GM18526 (cell line): ENCODE results near the gene RACGAP1.

ENCODE experiments used
- POLR2A ChIP-seq: IDR thresholded peaks from 3 replicates; pipeline ENCODE4 v1.6.1; 2011; ENCODE audit not compliant: insufficient read length; ENCODE audit errors: extremely low read depth

RACGAP1 gene

GRCh38 chr12:49951411-49952240 is 73.7 kb downstream of the RACGAP1 start:
- no peak for TF ChIP-seq POLR2A

DNA sequence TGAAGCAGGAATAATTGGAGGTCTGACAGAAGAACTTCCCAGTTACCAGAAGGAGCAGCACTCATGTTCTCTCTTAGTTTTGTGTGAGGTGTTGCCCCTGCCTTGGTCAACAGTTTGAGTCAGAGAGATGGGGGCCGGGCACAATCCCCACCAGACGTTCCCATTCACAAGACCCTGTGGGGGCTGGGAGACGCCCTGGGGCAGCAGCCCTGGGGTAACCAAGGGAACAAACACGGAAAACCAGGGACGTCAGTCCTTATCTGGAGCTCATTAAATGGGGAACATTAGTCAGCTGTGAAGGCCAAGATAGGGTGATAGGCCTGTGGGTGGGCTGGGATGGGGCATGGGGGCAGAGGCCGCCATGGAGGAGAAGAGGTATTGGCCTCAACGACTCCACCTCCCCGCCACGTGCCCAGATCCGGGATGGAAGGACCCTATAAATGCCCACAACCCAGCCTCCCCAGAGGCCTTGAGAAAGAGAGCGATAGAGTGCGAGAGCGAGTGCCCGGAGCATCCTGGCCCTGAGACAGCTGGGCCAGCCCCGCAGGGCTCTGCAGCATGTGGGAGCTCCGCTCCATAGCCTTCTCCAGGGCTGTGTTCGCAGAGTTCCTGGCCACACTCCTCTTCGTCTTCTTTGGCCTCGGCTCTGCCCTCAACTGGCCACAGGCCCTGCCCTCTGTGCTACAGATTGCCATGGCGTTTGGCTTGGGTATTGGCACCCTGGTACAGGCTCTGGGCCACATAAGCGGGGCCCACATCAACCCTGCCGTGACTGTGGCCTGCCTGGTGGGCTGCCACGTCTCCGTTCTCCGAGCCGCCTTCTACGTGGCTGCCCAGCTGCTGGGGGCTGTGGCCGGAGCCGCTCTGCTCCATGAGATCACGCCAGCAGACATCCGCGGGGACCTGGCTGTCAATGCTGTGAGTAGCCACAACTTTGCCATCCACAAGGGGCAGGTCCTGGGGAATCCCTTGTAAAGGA is 74.7 kb downstream of the RACGAP1 start, which contains the start of gene AQP2:
TSS of gene AQP2 (plus strand) at position 465 of the 979 bp plus-strand sequence. CDS start at position 559, 94 bp downstream.
- no peak for TF ChIP-seq POLR2A

- no peak for TF ChIP-seq POLR2A
Observed at GRCh38 chr12:49949866-49950265, 75.4 kb downstream of the RACGAP1 start.

- TF ChIP-seq POLR2A: no peak
Observed at GRCh38 chr12:49948866-49949845, 76.1 kb downstream of the RACGAP1 start.

DNA sequence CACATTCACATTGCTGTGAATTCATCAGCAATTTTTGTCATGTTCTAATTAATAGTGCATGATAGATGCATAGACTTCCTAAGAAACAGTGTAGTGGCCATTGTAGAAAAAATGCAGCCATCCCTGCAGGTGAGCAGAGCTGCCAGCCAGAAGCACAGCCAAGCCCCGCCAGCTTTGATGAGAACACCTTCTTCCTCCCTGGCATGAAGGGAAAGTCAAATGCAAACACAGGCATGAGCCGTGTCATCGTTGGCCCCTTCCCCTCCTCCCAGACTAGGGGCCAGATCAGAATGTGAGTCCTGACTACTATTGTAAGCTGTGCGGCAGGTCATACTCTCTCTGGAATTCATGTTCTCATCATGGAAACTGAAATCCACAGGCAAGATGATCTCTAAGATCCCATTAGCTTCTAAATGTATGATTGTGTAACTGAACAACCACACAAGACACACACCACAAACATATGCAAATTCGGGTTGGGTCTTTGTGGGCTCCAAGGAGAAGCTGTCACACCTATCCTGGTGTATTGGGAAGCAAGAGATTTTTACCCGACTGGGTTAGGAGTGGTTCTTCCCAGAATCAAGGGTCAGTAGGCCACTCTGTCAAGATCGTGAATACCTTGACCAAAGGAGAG is 77.6 kb downstream of the RACGAP1 start:
- TF ChIP-seq POLR2A: no peak

DNA sequence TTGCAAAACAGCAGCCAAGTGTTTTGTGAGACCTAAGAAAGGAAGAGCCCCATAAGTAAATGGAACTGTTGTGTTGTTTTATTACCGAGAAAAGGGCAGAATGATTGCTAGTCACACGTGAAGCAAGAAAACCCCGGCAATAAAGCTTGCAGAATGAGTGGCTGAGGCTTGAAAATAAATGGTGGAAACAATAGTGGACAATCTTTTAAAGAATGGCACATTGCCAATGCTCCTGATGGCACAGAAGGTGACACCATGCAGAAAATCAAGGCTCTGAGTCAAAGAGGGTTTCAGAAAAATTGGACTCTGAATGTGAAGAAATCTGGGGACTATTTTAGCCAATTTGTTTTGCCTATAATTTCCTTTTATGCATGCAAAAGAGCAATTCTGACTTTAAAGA is 78.8 kb downstream of the RACGAP1 start:
- TF ChIP-seq POLR2A: no peak

- TF ChIP-seq POLR2A: no peak
Observed at GRCh38 chr12:49946086-49946485, 79.2 kb downstream of the RACGAP1 start.

GRCh38 chr12:49945394-49946080 is 79.8 kb downstream of the RACGAP1 start:
- TF ChIP-seq POLR2A: no peak

GRCh38 chr12:49944718-49945117 is 80.6 kb downstream of the RACGAP1 start:
- no peak for TF ChIP-seq POLR2A

- TF ChIP-seq POLR2A: no peak
Observed at GRCh38 chr12:49944046-49944445, 81.2 kb downstream of the RACGAP1 start.

GRCh38 chr12:49943625-49943960 is 81.7 kb downstream of the RACGAP1 start:
- TF ChIP-seq POLR2A: no peak

DNA sequence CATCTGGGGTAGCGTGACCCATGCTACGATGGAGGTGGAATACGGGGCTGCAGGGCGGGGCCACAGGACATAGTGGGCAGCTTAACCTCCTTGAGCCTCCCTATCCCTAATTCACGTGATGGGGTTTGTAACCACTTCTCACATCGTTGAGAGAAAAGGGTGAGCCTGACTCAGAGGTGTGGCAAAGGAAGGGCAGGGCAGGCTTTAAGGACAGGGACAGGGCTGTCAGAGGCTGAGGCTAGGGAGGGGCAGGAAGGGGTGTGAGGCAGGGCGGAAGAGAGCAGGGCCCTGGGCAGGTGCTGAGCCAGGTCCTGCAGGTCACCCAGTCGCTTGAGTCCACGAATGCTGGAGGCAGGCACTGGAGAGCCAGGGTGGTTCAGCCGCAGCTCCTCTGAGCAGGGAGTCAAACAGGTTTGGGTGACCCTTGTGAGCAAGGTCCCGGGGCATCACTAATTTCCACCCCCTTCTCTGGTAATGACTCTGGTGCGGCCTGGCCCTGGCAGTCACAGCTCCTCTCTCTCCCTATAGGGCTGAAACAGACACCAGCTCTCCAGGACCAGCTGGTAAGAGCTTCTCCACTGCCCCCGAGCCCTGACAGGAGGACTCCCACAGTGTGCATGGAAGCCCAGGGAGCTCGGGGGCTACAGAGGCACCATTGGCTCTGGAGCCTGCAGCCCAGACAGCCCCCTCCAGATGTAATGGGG is 82.2 kb downstream of the RACGAP1 start:
- no peak for TF ChIP-seq POLR2A

DNA sequence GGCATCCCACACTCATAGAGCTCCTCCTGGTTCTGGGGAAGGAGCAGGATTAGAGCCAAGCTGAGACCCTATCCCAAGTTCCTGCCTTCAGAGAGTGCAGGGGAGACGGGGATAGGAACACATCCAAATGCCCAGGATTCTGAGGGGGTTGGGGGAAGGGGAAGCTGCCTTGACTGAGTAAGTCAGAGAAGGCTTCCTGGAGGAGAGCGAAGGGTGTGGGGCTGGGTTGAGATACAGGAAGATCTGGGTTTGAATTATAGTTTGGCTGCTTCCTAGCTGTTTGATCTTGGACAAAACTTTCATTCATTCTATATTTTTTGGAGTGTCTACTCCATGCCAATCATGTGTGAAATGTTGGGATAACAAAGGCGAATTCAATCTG is 82.8 kb downstream of the RACGAP1 start:
- TF ChIP-seq POLR2A: no peak
